ENCODE data around the gene CMYA5.

DNA sequence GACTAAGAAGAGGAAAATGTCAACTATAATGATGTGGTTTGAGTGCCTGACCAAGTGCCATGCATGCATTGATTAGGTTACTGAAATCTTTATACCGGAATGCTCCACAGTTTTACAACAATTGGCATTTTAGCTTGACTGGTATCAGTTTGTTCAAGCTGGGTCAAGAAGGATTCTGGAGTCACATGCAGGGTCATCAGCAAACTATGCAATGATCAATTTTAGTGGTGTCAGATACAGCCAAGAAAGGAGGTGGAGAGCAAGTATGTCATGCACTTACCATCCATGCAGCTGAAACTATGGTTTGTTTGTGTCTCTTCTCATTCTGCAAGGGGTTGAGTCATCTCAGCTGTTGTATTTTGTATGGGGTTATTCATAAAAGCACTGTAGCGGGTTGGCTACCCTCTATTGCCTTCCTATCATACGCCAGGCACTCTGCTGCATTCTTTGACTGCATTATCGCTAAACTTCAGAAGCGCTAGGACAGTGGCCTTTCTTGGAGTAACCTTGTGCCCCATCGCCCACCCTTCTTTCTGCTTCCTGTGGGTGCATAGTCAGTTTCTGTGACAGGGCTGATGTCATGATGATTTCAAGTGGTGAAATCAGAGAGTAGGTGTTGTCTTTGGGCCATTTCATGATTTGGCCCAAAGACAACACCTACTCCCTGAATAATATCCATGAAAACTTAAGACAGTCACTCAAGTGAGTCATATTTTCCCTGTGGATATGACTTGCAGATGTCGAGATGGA, 156.0 kb downstream of the CMYA5 start:
- TF ChIP-seq, protein P1, sequence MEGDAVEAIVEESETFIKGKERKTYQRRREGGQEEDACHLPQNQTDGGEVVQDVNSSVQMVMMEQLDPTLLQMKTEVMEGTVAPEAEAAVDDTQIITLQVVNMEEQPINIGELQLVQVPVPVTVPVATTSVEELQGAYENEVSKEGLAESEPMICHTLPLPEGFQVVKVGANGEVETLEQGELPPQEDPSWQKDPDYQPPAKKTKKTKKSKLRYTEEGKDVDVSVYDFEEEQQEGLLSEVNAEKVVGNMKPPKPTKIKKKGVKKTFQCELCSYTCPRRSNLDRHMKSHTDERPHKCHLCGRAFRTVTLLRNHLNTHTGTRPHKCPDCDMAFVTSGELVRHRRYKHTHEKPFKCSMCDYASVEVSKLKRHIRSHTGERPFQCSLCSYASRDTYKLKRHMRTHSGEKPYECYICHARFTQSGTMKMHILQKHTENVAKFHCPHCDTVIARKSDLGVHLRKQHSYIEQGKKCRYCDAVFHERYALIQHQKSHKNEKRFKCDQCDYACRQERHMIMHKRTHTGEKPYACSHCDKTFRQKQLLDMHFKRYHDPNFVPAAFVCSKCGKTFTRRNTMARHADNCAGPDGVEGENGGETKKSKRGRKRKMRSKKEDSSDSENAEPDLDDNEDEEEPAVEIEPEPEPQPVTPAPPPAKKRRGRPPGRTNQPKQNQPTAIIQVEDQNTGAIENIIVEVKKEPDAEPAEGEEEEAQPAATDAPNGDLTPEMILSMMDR (IDR thresholded peaks at IDR 0.05) = no peak
- TF ChIP-seq POLR2AphosphoS5 (IDR thresholded peaks at IDR 0.05) = no peak
